ENCODE data around the gene DEAF1. TPM values are rescaled to one million over a fixed set of nuclear protein-coding genes. Genes with fewer than 3 reads are reported as not detected.

The DEAF1 gene, protein sequence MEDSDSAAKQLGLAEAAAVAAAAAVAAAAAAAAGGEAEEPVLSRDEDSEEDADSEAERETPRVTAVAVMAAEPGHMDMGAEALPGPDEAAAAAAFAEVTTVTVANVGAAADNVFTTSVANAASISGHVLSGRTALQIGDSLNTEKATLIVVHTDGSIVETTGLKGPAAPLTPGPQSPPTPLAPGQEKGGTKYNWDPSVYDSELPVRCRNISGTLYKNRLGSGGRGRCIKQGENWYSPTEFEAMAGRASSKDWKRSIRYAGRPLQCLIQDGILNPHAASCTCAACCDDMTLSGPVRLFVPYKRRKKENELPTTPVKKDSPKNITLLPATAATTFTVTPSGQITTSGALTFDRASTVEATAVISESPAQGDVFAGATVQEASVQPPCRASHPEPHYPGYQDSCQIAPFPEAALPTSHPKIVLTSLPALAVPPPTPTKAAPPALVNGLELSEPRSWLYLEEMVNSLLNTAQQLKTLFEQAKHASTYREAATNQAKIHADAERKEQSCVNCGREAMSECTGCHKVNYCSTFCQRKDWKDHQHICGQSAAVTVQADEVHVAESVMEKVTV
- total RNA-seq (2011; cell fraction: chromatin; rRNA removed; ENCODE audit: low replicate concordance): 68.2 and 200 TPM in 2 replicates
- total RNA-seq (2011; cell fraction: nucleolus; rRNA removed): 95.7 and 111 TPM in 2 replicates
- 50.3 and 71.3 TPM in 2 replicates for total RNA-seq (2011; cell fraction: nucleoplasm; rRNA removed)
- total RNA-seq (2014; rRNA removed) (46.9 and 58.7 TPM in 2 replicates), total RNA-seq (2014; rRNA removed; fragmentation: Illumina TruSeq; extraction: Trizol) (13.3 and 20.4 TPM in 2 replicates), total RNA-seq (2015; rRNA removed; fragmentation: Illumina TruSeq; extraction: Trizol) (26.8 and 27.3 TPM in 2 replicates), total RNA-seq (2021) (64.2 and 69.1 TPM in 2 replicates), polyA plus RNA-seq (2011; rRNA removed) (27.5 and 39.1 TPM in 2 replicates), polyA plus RNA-seq (2014; fragmentation: Illumina TruSeq; extraction: Trizol) (26.3 and 33.7 TPM in 2 replicates), polyA plus RNA-seq (2014; fragmentation: Nextera tagmentation; extraction: Ambion mirVana) (1 to 10 TPM; 2.0 to 3.6 TPM), polyA plus RNA-seq (2014; rRNA removed) (52.7 and 62.6 TPM in 2 replicates), polyA minus RNA-seq (2011; rRNA and poly(A)+ RNA removed) (16.7 and 25.1 TPM in 2 replicates), Bru-seq, nascent RNA (percentile 67 among the genes with signal in this experiment), BruChase-seq, experiment 1, labeled RNA remaining after a 2-hour chase (percentile 70 among the genes with signal in this experiment), BruChase-seq, experiment 2, labeled RNA remaining after a 6-hour chase (percentile 74 among the genes with signal in this experiment)
- 45.8 and 77.2 TPM in 2 replicates for polyA plus RNA-seq (2011; cell fraction: cytosol; rRNA removed)
- 28.4 and 56.6 TPM in 2 replicates for polyA plus RNA-seq (2011; cell fraction: nucleus; rRNA removed)
- 33.6 and 47.2 TPM in 2 replicates for polyA plus RNA-seq (2012)
- 39.4 and 45.8 TPM in 2 replicates for polyA minus RNA-seq (2011; cell fraction: cytosol; rRNA and poly(A)+ RNA removed)
- polyA minus RNA-seq (2011; cell fraction: nucleus; rRNA and poly(A)+ RNA removed): 22.2 and 28.8 TPM in 2 replicates
- long read RNA-seq, experiment 1, transcript DEAF1-201 (12 exons, 2,500 nt): major isoform, 77 of 229 reads
- long read RNA-seq, experiment 1, partial matches to known transcripts: 81 of 229 reads
- long read RNA-seq, experiment 1, other reads (novel, unspliced or antisense): 71 of 229 reads
- long read RNA-seq, experiment 2, partial matches to known transcripts: 6 of 42 reads
- long read RNA-seq, experiment 2, other reads (novel, unspliced or antisense): 36 of 42 reads
- long read RNA-seq, experiment 3, transcript DEAF1-201 (12 exons, 2,500 nt): major isoform, 5 of 13 reads
- long read RNA-seq, experiment 3, partial matches to known transcripts: 4 of 13 reads
- long read RNA-seq, experiment 3, other reads (novel, unspliced or antisense): 4 of 13 reads

DNA sequence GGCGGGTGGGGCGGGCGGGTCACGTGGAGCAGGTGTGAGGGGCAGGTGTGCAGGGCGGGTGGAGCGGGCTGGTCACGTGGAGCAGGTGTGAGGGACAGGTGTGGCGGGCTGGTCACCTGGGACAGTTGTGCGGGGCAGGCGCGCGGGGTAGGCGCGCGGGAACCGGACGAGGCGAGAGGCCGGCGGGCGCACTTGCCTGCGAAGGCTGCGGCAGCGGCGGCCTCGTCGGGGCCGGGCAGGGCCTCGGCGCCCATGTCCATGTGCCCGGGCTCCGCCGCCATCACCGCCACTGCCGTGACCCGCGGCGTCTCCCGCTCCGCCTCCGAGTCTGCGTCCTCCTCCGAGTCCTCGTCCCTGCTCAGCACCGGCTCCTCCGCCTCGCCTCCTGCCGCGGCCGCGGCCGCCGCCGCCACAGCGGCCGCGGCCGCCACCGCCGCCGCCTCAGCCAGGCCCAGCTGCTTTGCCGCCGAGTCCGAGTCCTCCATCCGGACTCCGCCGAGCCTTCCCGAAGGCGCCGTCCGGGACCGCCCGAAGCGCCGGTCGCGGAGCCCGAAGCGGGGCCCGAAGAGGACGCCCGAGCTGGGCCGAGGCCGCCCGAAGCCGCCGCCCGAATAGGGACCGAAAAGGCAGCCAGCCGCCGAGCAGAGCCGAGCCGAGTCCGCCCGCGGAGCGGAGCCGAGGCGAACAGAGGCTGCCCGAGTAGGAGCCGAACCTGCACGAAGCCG is at the start of gene DEAF1:
Gene DEAF1 (minus strand): TSS at position 660 of the 725 bp plus-strand sequence. CDS start 175 bp downstream, at position 485.
- POLR2A ChIA-PET: interaction anchor here (0.6 to 4.0 kb wide), 10 partner anchors 9 to 1314 kb away, joined by 3 to 25 read pairs (median 4); no protein-coding TSS in a partner anchor
- peak within 1 kb of the TSS; percentile 98 for H3K4me3 ChIP-seq
- ATAC-seq: peak; percentile 90
- peaks cover 6% of the 10 kb centered on the region for H4K20me1 ChIP-seq (replicated peaks; ENCODE audit: control insufficient read depth, insufficient read depth, low read length)
- no peak for FAIRE-seq
- intact Hi-C loops (cut with micrococcal nuclease) (loop anchor here (10.0 kb wide), 1 partner anchor 140 kb away; no protein-coding TSS in a partner anchor), in situ Hi-C loops (cut with MboI) (no loop called here)
- H3K27me3 ChIP-seq (ENCODE audit: control insufficient read depth in 2 of 2, insufficient read depth in 2 of 2, low read length in 2 of 2): no peaks in the 10 kb centered on the region
- peaks cover 14% of the 10 kb centered on the region; the same call in 2 of the 3 replicates for H3K36me3 ChIP-seq (ENCODE audit: control insufficient read depth, insufficient read depth, low read length)
- H3K9me3 ChIP-seq (replicated peaks; ENCODE audit: control insufficient read depth, insufficient read depth, low read depth, low read length): no peaks in the 10 kb centered on the region
- H3K4me1 ChIP-seq (replicated peaks in 1 of 2; ENCODE audit: control insufficient read depth in 2 of 2, insufficient read depth in 2 of 2, low read length in 2 of 2): peaks cover 40 to 73% of the 10 kb centered on the region in 2 experiments
- WGBS (ENCODE audit: insufficient coverage, low coverage, missing lambda C conversion rate): under 1% methylated on average over 80 of the region's 103 CpGs
- BruUV-seq (replicated peaks): no TSS peak
- H3K9ac ChIP-seq (ENCODE audit: insufficient read depth in 1 of 2, low read depth in 2 of 2, low read length in 2 of 2): peak within 1 kb of the TSS; percentile 92 to 96
- peak within 1 kb of the TSS; percentile 96 for H3K27ac ChIP-seq (ENCODE audit: extremely low read depth, low read depth, low read length)
- peaks cover 71% of the 10 kb centered on the region for H3K79me2 ChIP-seq (ENCODE audit: control insufficient read depth, insufficient read depth, low read length)
- peak within 1 kb of the TSS; percentile 94 for H2AFZ ChIP-seq (ENCODE audit: low read depth, low read length)
- peaks cover 4% of the 10 kb centered on the region for H3K9me1 ChIP-seq (ENCODE audit: control insufficient read depth, insufficient read depth, low read length)
- CTCF ChIA-PET (ENCODE audit: low intra/inter-chr PET ratio): interaction anchor here (2.3 kb wide), 1 partner anchor 33 kb away, joined by 8 read pairs; no protein-coding TSS in a partner anchor
- H3K4me2 ChIP-seq (ENCODE audit: insufficient read depth, low read length): peak within 1 kb of the TSS; percentile 91
- peak; percentile 78 to 98 (median 86) for DNase-seq (ENCODE audit: extremely low read depth in 1 of 4, low spot score in 3 of 4)
- no peak for TF ChIP-seq MCM7 (IDR thresholded peaks at IDR 0.05)
- no peak for TF ChIP-seq MAFF (IDR thresholded peaks at IDR 0.05; ENCODE audit: low read length)
- TF ChIP-seq PYGO2 (tag; IDR thresholded peaks at IDR 0.05): no peak
- TF ChIP-seq, protein P1, sequence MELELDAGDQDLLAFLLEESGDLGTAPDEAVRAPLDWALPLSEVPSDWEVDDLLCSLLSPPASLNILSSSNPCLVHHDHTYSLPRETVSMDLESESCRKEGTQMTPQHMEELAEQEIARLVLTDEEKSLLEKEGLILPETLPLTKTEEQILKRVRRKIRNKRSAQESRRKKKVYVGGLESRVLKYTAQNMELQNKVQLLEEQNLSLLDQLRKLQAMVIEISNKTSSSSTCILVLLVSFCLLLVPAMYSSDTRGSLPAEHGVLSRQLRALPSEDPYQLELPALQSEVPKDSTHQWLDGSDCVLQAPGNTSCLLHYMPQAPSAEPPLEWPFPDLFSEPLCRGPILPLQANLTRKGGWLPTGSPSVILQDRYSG (tag; conservative IDR thresholded peaks at IDR 0.05; ENCODE audit: low read depth): no peak
- no peak for TF ChIP-seq NFRKB (IDR thresholded peaks at IDR 0.05; ENCODE audit: low read depth)
- no peak for TF ChIP-seq ESRRA (IDR thresholded peaks at IDR 0.05; ENCODE audit: borderline replicate concordance, low read depth)
- no peak for TF ChIP-seq DIDO1 (tag; IDR thresholded peaks at IDR 0.05; ENCODE audit: low read depth)
- no peak for TF ChIP-seq MYBL2 (IDR thresholded peaks at IDR 0.05; ENCODE audit: low read depth)
- no peak for TF ChIP-seq MYBL2 (CRISPR knock-in tag; IDR thresholded peaks at IDR 0.05; ENCODE audit: borderline replicate concordance)
- TF ChIP-seq JUN (IDR thresholded peaks at IDR 0.05; ENCODE audit: borderline replicate concordance, low read depth, low read length): no peak; the same call in 1 of the 2 replicates
- TF ChIP-seq JUN (CRISPR knock-in tag; IDR thresholded peaks at IDR 0.05; ENCODE audit: borderline replicate concordance): 0 out of 2 replicates have a peak, but pooled peaks have one; percentile 46
- peak in 1 of 2 experiments; percentile 59; a peak in 1 of 4 replicates for TF ChIP-seq MAZ (CRISPR knock-in tag; conservative IDR thresholded peaks at IDR 0.05 in 1 of 2, IDR thresholded peaks at IDR 0.05 in 1 of 2)
